OCI-M2 (cell line): ENCODE measurements around the gene PLEKHG2.
A peak's percentile ranks its signal among the peaks of the same experiment; 100 is the strongest.
"Not testable (repeated sequence)": the region's sequence is repeated elsewhere in the genome, so short reads cannot be mapped to it uniquely, and the experiment has no call there.

Experiments
- DNase-seq: peaks from one replicate; lab custom pipeline; 2025; ENCODE audit not compliant: unreplicated experiment; lab: John Stamatoyannopoulos, UW

The PLEKHG2 gene, protein sequence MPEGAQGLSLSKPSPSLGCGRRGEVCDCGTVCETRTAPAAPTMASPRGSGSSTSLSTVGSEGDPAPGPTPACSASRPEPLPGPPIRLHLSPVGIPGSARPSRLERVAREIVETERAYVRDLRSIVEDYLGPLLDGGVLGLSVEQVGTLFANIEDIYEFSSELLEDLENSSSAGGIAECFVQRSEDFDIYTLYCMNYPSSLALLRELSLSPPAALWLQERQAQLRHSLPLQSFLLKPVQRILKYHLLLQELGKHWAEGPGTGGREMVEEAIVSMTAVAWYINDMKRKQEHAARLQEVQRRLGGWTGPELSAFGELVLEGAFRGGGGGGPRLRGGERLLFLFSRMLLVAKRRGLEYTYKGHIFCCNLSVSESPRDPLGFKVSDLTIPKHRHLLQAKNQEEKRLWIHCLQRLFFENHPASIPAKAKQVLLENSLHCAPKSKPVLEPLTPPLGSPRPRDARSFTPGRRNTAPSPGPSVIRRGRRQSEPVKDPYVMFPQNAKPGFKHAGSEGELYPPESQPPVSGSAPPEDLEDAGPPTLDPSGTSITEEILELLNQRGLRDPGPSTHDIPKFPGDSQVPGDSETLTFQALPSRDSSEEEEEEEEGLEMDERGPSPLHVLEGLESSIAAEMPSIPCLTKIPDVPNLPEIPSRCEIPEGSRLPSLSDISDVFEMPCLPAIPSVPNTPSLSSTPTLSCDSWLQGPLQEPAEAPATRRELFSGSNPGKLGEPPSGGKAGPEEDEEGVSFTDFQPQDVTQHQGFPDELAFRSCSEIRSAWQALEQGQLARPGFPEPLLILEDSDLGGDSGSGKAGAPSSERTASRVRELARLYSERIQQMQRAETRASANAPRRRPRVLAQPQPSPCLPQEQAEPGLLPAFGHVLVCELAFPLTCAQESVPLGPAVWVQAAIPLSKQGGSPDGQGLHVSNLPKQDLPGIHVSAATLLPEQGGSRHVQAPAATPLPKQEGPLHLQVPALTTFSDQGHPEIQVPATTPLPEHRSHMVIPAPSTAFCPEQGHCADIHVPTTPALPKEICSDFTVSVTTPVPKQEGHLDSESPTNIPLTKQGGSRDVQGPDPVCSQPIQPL (N-terminal part only)

DNA sequence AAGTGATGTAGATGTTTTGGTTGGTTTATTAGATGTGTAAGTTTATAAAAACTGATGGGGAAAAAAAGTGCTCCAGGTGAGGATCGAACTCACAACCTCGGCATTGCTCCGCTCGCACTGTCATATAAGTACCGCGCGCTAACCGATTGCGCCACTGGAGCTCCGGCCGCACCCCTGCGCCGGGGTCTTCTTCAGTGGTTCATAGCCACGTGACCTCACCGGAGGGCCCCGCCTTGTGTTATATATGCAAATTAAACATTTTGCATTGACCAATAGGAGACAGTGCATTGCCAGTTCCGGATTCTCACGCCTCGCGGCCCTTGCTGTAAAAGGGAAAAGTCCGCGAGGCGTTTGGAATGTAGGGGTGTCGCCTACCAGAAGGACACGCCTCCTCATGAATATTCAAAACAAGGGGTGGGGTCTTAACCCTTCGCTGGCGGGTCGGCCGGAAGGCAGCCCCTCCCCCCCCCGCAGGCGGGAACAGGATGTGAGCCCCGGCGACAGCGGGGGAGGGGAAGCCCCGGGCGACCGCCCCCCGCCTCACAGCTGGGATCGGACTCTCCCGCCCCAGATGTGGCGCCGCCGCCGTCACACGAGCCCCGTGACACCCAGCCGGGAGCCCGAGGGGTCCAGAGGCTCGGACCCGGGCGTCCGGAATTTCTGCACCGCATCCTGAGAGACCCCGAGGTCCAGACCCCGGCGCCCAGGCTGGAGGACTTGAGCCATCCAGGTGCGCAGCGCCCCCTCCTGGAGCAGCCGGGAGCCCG is at the start of gene PLEKHG2:
Gene PLEKHG2 (plus strand): TSS at position 570 of the 767 bp plus-strand sequence. CDS start 1,418 bp downstream, outside the sequence.
- peak; percentile 99 for DNase-seq

DNA sequence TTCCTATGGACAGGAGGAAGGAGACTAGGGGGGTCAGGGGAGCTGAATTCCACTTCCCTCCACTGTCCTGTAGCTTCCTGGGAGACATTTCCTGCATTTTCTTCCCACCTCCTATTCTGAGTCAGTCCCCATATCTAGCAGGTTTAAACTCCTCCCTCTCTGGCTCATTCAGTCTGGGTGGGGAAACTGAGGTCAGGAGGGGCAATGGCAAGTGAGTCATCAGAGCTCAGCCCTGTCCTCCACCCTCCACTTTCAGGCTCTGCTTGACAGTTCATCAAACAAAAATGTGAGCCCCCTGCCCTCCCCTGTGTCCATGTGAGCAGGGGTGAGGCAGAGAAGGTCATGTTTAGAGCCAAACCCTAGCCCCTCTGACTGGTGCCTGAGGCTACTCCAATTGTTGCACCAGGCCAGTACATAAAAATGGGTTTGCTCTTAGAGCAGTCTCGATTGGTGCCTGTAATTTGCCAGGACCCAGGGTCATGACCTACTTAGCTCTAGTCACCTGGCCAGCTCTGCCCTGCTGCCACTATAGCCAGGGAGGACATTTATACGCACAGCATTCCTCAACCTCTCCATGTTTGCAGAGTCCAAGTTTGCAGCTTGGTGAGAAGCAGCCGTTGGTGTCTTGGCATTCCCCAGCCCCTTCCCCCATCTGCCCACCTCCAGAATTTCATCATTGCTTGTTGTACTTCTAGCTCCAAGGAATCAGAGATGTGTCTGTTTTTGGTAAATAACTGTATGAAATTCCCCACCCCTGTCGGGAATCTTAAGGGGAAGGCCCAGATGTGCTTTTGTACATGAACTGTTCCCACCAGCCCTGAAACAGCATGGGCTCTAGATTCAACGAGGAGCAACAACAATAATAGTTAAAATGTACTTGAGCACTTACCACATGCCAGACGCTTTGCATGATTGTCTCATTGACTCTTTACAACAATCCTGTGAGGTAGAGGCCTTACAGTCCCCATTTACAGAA is 49.5 kb upstream of the PLEKHG2 start:
- DNase-seq = no peak

DNA sequence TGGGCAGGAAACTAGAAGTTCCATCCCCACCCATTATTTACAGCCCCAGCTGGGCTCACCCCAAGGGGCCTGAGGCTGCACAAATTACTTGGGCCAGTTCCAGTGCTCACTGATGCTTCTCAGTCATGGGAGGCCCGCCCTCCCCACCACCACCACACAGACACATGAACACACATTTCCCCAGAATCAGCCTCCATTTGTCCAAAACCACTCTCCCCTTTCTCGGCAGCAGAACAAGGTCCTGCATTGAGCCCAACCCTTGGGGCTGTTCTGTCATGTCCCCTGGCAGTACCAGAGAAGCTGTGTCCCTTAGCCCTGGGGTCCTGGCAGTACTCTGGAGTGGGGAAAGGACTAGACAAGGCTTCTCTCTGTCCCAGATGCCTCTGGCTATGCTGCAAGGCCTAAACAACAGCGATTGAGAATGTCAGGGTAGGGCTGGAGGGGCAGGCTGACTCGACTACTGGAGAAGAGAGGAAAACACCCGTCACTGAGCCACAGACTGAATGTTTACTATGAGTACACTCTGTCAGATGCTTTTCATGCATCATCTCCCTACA is 48.5 kb upstream of the PLEKHG2 start:
- DNase-seq = no peak

DNA sequence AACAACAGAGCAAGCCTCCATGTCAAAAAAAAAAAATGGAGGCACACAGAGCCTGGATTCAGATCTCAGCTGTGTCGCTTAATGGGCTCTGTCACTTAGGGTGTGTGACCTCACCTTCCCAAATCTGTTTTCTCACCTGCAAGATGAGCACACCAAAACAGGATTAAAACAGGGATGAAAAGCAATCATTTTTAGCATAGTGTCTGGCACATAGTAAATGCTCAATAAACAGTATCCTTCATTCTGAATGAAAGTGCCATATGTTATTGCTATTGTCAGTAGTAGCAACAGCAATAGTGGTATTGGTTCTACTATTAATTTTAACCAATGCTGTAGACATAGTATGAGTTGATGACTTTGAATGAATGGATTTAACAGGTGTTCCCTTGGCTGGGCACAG is 46.9 kb upstream of the PLEKHG2 start:
- DNase-seq = no peak

DNA sequence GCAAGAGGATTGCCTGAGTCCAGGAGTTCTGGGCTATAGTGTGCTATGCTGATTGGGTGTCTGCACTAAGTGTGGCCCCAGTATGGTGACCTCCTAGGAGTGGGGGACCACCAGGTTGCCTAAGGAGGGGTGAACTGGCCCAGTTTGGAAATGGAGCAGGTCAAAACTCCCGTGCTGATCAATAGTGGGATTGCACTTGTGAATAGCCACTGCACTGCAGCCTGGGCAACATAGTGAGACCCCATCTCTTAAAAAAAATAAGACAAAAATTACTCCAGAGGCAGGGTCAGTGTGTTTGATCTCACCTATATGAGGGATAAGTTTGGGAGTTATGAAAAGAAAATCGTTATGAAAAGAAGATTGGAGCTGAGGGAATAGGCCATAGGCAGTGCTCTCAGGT is 43.3 kb upstream of the PLEKHG2 start:
- DNase-seq = no peak

DNA sequence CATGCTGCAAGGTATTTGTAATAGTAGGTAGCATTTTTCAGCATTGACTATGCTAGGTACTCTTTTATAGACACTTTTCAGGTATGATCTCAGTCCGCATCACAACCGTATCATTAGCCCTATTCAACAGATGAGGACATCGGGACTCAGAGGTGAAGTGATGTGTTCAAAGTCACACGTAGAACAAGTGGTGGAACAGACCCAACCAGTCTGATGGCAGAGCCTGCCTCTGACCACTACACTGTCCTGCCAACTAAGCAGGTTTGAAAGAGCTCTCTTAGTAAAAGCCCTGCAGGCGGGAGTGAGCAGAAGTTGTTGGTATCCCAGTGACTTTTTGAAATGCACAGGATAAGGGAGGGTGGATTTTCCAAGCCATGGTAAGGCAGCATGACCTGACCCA is 41.7 kb upstream of the PLEKHG2 start:
- no peak for DNase-seq

DNA sequence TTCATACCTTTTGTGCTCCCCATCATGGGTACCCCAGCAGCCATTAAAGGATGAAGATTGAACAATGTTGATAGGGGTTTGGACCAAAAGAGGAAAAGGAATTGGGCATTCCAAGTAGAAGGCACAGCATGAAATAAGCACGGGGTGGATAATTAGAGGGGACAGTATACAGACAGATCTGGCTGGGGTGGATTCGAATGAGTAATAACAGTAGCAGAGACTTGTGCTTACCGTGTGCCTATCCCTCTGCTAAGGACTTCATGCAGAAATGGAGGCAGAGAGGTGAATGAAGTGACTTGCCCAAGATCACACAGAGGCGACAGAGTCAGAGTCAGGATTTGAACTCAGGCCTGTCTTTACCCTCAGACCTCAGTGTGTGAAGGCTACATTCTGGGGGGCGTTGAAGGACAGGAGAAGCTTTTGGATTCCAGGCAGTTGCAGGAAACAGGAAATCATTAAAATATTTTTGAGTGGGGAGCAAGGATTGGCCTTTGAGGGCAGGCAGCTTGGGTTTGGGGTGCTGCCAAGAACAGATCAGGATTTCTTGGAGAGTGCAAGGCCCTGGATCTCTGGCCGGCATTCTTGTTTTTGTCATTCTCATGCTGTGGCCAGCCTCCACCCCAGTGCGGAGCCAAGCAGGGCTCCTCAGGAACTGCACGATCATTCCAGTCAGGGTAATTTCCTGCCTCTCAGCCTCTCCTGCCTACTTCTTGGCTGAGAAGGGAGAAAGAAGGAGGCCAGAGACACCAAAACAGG is 40.2 kb upstream of the PLEKHG2 start:
- no peak for DNase-seq

DNA sequence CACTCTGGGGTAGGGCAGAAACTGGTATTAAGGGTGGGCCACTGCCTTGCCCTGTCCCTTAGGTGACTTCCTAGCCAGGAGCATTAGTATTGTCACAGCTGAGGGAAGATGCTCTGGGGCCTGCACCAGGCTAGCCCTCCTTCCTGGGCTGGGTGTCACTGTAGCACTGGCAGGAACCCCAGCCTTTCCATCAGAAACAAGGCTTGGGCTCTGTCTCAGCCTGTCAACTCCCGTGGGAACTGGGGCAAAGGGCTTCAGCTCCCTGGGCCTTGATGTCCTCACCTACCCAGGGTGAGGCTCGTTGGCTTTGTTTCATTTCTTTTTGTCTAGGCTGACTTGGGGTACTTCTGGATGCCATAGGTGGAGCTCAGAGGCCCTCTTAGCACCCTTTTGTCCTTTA is 39.5 kb upstream of the PLEKHG2 start:
- no peak for DNase-seq

DNA sequence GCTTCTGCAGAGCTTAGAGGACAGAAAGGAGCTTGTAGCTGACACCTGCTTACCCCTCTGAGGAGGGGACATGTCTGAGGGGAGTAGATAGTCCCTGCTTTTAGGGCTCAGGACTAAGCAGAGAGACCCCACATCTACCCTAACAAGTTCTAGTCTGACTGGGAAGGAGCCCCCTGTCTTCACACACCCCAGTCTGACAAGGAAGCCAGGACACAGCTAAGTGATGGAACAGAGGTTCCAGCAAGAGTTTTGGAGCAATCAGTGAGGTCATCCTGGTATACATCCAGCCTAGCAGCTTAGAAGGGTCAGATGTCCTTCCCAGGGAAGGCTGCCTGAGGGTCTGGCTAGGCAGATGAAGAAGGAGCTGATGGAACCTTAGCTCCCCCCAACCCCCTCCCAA is 36.5 kb upstream of the PLEKHG2 start:
- DNase-seq = no peak

DNA sequence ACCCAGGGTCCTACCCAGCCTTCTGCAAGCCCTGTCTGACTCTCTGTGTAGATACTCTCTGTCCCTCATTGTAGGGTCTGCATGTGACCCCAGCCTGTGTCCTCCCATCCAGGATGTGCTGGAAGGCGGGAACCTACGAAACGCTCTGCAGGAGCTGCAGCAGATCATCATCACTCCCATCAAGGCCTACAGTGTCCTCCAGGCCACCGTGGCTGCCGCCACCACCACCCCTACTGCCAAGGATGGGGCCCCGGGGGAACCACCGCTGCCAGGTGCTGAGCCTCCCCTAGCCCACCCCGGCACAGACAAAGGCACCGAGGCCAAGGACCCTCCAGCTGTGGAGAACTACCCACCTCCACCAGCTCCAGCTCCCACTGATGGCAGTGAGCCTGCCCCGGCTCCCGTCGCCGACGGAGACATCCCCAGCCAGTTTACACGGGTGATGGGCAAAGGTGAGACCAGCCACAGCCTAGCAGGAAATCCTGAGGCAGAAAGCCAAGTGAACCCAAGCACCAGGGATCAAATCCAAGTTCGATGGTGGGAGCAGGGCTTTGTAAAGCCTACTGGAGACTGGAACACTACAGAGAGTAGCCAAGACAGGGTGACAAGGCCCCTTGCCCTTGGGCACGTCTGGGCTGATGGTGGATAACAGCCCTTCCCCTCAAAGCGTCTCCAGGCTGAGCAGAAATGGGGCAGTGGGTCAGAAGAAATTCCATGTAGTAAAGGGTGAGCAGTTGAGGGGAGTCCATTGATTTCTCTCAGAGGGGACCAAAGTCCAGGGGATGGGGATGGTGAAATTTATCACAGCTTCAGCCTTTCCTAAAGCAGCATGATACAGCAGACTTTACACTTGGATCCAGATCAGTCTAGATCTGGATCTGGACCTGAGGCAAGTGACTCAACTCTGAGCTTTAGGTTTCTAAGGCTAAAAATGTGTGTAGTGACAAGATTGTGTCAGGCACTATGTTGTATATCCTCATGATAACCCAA is 34.8 kb upstream of the PLEKHG2 start:
- DNase-seq = no peak

DNA sequence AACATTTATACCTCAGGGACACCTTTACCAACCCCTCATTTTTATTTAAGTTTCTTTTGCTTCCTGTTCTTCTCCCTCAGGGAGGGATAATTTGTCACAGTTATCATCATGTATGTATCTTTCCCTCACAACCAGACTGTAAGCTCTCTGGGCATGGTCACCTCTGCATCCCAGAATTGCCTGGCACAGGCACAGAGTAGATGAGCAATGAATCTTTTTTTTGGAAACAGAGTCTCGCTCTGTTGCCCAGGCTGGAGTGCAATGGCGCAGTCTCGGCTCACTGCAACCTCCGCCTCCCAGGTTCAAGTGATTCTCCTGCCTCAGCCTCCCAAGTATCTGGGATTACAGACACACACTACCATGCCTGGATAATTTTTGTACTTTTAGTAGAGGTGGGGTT is 33.1 kb upstream of the PLEKHG2 start:
- DNase-seq = not testable (repeated sequence)

DNA sequence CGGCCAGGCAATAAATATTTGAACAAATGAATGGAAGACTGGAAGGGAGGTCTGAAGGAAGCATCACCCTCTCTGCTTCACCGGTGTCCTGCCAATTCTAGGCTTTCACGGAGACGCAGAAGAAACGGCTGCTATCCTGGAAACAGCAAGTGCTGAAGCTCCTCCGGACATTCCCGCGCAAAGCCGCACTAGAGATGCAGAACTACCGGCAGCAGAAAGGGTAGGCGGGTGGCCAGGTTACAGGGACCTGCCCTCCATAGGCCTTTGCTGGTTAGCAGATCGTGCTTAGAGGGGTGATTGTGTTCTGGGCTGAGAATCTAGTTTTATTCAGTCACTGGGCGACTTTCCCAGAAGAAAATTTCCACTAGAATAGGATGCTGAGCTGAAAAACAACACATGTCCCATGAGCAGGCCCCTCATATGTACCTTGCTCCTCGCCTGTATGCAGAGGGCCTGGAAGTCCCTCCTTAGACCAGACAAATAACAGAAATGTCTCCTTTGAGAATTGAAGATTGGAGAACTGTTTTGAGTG is 32.5 kb upstream of the PLEKHG2 start:
- DNase-seq = no peak

DNA sequence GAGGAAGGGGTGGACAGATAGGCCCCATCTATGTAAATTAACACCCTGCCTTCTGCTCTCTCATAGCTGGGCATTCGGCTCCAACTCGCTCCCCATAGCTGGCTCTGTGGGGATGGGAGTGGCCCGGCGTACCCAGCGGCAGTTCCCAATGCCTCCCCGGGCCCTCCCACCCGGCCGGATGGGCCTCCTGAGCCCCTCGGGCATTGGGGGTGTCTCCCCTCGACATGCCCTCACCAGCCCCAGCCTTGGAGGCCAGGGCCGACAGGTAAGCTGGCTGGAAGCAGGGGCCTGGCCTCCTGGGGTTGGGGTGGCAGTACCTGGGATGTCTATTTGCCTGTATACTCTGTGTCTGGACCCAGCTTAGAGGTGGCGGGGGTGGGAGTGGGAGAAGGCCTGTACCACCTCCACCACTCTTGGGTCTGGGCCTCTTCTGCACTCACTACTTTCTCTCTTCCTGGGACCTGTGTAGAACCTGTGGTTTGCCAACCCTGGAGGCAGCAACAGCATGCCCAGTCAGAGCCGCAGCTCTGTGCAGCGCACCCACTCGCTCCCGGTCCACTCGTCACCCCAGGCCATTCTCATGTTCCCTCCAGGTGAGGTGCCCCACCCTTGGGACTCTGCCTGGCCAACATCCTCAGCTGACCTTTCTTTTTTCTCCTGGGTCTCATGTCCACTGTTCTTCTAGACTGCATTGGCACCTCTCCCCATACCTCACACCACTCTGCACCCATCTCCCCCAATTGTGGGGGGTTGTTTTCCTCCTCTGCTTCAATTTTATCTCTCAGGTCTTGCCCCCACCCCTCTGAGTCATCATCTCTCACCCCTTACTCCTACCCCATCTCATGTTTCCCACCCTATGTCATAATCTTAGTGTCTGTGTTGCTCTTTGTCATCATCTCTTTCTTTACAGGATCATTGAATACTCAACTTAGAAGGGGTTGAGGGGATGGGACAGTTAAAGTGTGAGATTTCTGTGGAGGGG is 31.7 kb upstream of the PLEKHG2 start:
- no peak for DNase-seq

DNA sequence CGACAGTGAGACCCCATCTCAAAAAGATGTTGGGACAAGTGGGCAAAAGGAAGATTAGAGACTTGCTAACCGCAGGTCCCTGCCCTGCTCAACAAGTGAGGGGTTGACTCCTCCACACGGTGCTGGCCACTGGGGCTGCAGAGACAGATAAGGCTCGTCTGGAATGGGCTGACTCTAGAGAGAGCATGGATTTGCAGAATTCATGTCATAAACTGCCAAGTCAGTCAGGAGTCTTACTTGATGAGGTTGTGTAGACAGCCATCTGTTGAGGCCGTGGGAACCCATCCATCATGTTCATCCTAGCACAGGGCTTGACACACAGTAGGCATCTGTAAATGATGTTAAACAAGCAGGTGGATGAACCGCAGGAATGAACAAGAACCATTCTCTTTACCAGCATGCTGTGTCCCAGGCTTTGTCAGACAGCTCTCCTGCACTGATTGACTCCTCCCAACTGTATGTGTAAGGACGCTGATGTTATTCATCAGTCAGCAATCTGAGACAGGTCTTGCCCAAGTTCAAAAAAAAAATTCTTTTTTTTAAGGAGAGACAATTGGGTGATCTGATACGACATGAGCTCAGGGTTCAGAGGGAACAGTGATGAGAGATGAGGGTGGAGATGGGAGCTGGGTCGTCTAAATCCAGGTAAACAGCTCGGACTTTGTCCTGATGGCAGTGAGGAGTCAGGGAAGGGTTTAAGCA is 30.4 kb upstream of the PLEKHG2 start:
- DNase-seq = peak; percentile 87

DNA sequence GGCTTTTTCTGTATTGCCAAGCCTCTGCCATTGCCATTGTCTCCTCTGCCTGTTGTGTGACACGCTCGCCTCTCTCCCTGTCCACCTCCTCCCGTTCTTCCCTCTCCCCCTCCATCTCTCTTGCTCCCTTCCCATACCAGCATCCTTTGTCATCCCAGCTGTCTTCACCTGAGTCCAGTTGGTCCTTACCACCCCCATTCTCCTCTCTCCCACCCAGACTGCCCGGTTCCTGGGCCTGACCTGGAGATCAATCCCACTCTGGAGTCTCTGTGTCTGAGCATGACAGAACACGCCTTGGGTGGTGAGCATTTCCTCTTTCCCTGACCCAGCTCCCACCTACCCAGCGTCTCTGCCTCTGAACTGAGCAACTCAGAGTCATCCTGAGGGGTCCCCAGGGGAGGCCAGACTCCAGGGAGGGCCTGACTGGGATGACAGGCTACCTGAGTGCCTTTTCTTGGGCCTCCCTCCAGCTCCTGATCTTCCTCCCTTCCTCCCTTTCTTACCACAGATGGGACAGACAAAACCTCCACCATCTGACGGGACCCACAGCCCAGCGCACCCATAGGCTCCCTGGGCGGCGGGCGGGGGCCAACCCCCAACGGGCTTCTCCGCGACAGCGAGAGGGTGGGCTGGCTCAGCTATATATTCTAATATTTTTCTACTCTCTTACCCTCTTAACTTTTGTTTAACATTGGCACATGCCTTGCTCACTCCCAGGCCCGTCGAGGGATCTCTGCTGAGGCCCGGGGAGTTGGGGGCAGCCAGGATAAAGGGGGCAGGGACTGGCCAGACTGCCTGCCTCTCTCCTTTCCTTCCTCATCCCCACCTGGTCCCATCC is 29.3 kb upstream of the PLEKHG2 start:
- DNase-seq = no peak
